Keratinocyte (primary cell): ENCODE measurements around the gene GGT5.
"Not testable (repeated sequence)": the region's sequence is repeated elsewhere in the genome, so short reads cannot be mapped to it uniquely, and the experiment has no call there.

Experiments used
- CTCF ChIP-seq, 3 experiments: IDR thresholded peaks in 1 of 3; conservative IDR thresholded peaks in 1 of 3; optimal IDR thresholded peaks in 1 of 3; 2 replicates in 2 of 3; 3 replicates in 1 of 3; pipeline versions ENCODE3 to v1.5.1; 2011; ENCODE audit warnings: low read length in 3 of 3, mild to moderate bottlenecking in 3 of 3, moderate library complexity in 2 of 3, control low read depth in 1 of 3, inconsistent platforms in 1 of 3; ENCODE audit not compliant: insufficient read depth in 2 of 3; ENCODE audit errors: extremely low read depth in 1 of 3
- EZH2 ChIP-seq: IDR thresholded peaks from one replicate; pipeline ENCODE4 v1.6.1; 2012; ENCODE audit warnings: inconsistent platforms, mild to moderate bottlenecking, low read length, moderate library complexity

GRCh38 chr22:24292202-24292830, 47.4 kb upstream of the GGT5 start:
- not testable (repeated sequence) for TF ChIP-seq CTCF (optimal IDR thresholded peaks at IDR 0.05 in 1 of 3, IDR thresholded peaks at IDR 0.05 in 1 of 3, conservative IDR thresholded peaks at IDR 0.05 in 1 of 3; ENCODE audit: extremely low read depth in 1 of 3, insufficient read depth in 2 of 3, low read length in 3 of 3); EZH2
